ENCODE measurements around the gene ECHS1.
A peak's percentile ranks its signal among the peaks of the same experiment; 100 is the strongest.

Gene ECHS1

DNA sequence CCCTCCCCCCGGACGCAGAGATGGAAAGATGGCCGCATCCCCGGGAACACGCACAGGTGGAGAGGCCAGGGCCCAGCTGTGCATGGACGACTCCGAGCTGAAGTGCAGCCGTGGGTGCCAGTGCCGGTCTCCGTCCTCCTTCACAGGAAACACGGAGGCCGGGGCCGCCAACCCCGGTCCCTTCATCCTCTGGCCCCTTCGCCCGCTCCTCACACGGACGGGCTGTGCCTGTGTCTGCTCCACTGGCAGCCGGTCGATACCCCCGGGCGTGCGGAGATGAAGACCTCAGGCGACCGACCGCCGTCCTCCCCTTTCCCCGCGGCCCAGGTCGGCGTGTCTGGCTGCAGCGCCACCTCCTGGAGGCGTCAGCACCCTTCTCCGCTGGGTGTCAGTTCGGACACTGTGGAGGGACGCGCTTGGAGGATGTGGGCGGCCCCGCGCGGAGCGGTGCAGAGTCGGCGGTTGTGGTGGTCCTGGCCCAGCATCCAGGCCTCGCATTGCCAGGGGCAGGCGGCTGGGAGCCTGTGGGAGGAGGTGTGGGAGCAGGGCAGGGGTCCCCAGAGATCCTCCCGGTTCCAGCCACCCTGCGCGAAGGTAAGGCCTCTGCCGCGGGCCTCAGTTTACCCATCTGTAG lies 54.5 kb downstream of the ECHS1 start:
- DNase-seq: peak; percentile 36

DNA sequence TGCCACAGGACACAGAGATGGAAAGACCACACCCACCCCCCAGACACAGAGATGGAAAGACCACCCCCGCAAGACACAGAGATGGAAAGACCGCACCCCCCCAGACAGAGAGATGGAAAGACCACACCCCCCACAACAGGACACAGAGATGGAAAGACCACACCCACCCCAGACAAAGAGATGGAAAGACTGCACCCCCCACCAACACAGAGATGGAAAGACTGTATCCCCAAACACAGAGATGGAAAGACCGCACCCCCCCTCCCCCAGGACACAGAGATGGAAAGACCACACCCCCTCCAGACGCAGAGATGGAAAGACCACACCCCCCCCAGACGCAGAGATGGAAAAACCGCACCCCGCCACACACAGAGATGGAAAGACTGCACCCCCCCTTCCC lies 56.4 kb downstream of the ECHS1 start:
- DNase-seq: no peak

DNA sequence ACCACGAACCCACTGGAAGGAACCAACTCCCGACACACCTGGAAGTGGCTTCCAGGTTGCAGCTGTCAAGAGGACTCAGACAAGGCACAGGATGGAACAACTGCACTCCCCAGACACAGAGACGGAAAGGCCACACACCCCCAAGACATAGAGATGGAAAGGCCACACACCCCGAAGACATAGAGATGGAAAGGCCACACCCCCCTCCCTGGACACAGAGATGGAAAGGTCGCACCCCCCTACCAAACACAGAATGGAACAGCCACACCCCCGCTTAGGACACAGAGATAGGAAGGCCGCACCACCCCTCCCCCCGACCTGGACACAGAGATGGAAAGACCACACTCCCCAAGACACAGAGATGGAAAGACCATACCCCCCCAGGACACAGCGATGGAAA lies 56.9 kb downstream of the ECHS1 start:
- DNase-seq: no peak

DNA sequence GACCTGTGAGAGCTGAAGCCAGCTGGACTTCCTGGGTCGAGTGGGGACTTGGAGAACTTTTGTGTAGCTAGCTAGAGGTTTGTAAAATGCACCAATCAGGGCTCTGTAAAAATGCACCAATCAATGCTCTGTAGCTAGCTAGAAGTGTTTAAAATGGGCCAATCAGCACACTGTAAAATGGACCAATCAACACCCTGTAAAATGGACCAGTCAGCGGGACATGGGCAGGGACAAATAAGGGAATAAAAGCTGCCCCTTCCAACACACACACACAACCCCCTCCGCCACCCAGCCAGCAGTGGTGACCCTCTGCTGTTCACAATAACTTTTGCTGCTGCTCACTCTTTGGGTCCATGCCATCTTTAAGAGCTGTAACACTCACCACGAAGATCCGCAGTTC lies 57.3 kb downstream of the ECHS1 start:
- peak; percentile 11 for DNase-seq

DNA sequence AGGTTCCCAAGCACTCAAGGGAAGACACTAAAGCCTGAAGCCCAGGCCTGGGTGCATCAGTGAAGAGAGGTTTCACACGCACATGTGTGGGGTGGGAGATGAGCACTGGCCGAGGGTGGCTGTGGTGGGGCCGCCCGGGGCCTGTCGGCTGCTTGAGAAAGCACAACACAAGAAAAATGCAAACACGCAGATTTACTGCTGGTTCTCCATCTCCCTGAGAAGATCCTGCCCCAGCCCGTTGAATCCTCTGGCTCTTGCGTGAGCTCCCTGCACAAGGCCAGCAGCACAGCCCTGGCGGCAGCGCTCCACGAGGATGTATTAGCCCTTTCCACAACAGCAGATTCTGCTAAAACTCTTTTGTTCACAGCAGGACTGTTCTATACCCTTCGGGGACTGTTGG lies 58.2 kb downstream of the ECHS1 start:
- DNase-seq: no peak

DNA sequence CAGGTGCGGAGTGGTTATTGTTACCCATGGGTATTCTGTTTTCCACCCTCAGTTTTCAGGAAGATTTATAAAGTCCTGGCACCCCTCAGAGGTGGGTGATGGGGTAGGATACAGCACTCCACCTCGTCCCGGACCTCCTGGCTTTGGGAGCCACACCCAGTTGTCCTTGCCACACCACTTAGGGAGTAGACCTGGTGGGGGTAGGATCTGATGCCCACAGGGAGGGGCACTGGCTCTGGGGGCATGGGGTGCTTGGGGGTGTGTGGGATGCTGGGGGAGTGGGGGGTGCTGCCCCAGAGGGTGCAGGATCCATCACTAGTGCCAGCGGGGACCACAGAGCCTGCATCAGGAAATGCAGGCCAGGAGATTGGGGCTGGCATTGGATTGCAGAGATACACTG lies 60.0 kb downstream of the ECHS1 start:
- no peak for DNase-seq

DNA sequence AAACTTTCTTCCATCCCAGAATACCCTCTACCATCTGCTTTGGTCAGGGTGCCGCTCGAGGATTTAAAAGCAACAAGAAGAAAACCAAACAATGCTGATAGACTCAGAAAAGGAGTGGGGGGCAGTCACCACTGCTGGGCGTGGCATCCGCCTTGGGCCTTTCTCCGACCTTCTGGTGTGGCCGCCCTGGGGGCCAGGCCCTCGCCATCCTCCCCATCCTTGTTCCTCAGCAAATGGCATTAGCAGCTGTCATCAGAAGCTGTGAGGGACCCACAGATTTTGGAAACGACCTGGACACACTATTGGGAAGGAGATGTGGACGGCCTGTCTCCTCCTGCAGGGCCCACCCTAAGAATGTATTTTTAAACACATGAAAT lies 60.4 kb downstream of the ECHS1 start:
- no peak for DNase-seq
